Right lobe of liver (tissue), 4 donors: ENCODE data around the gene TGFBR1.

Experiments used
- CTCF ChIP-seq, 4 donors: fragments of 200-600 bp in 3 of 4; fragments of 450-650 bp in 1 of 4; IDR thresholded peaks; one replicate each; pipeline versions ENCODE4 v1.5.1 to v1.8.0; 2016 to 2022; ENCODE audit warnings: antibody characterized with exemption in 4 of 4, mild to moderate bottlenecking in 2 of 4
- POLR2A ChIP-seq: fragments of 450-650 bp; IDR thresholded peaks from one replicate; pipeline ENCODE4 v1.6.1; 2017; ENCODE audit warnings: antibody characterized with exemption, mild to moderate bottlenecking
- donor health status: DM: no; HTN: no; CAD: no.
- donor health status: DM: no; HTN: no; CAD: no.
- donor health status: DM: no; HTN: yes; CAD: no.

GRCh38 chr9:99183616-99184015 lies 78.7 kb downstream of the TGFBR1 start:
- TF ChIP-seq CTCF (IDR thresholded peaks at IDR 0.05) (no peak), POLR2A (no peak)
